CD4-positive, alpha-beta T cell treated with Interleukin-15 for 4 hours (primary cell): Measurements from ENCODE around the gene KCTD11.
A peak's percentile ranks its signal among the peaks of the same experiment; 100 is the strongest.
"Not testable (repeated sequence)": the region's sequence is repeated elsewhere in the genome, so short reads cannot be mapped to it uniquely, and the experiment has no call there.

ENCODE experiments used
- DNase-seq: peaks from one replicate; pipeline ENCODE4 v3.0.0-alpha.2; 2020; ENCODE audit warnings: low spot score

Gene KCTD11

DNA sequence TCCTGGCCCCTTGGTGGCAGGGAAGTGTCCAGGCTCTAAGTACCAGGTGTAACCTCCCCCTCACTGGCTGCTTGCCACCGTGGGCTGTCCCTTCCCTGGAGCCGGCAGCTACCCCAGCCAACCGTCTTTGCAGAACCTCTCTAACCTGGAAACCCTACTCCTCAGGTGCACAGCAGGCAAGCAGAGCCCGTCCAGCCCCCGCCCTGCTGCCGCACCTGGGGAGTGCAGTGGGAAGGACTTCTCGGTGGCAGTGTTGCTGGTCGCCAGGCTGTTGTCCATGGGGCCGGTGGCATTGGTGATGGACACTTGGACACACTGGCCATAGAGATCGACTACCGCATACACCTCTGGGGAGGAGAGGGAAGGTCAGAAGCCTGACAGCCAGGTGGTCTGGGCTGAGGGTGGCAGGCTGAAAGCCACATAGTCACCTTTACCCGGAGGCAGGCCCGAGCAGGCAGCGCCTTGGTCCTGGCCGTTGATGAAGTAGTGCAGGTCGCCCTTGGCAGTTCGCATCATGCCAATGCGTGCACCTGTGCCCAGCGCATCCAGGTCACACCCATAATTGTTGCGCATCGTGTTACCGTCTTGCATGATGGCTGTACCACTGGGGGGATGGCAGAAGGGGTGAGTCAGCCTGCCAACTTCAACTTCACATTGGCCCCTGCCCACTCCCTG lies 29.3 kb upstream of the KCTD11 start:
- DNase-seq: no peak

GRCh38 chr17:7323731-7324437 lies 28.1 kb upstream of the KCTD11 start:
- peak; percentile 66 for DNase-seq

DNA sequence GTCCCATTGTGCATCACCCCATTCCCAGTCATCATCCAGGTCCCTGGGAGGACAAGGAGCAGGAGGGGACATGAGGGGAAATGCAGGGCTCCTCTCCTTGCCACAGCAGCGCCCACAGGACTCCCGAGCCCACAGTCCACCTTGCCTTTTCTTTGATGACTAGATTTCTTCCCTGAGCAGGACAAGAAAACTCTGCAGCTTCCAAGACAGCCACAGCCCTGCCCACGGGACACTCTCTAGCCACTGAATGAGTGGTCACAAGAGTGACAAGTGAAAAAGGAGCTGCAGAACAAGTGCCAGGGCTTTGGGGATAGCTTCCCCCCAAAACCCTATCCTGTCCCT lies 27.6 kb upstream of the KCTD11 start:
- no peak for DNase-seq

- no peak for DNase-seq
Measured at GRCh38 chr17:7325031-7325528, 26.9 kb upstream of the KCTD11 start.

- DNase-seq: no peak
Measured at GRCh38 chr17:7326186-7326585, 25.8 kb upstream of the KCTD11 start.

- no peak for DNase-seq
Measured at GRCh38 chr17:7327056-7327455, 24.9 kb upstream of the KCTD11 start.

GRCh38 chr17:7327501-7327900 lies 24.5 kb upstream of the KCTD11 start:
- no peak for DNase-seq

DNA sequence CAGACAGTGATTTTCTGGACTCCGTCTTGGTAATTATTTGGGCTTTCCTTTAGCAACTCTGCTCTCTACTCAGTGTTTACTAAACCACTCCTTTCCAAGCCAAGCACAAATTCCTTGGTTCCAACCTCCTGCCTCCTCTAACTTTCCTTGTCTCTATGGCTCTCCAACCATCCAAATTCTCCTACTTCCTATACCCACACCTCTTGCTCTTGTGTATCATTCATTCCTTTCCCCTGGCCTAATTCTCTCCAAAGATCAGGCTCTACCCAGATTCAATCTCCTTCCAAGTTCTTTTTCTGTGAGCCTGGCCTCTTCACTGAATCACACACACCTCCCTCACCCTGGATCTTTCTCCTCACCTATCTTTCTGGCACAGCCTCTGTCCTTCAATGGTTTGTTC lies 24.0 kb upstream of the KCTD11 start:
- no peak for DNase-seq

GRCh38 chr17:7328840-7329373 lies 23.1 kb upstream of the KCTD11 start, which contains the start of gene NEURL4:
TSS of gene NEURL4 (minus strand) at chr17:7329335. CDS start at chr17:7329312, 23 bp downstream.
- no peak for DNase-seq

DNA sequence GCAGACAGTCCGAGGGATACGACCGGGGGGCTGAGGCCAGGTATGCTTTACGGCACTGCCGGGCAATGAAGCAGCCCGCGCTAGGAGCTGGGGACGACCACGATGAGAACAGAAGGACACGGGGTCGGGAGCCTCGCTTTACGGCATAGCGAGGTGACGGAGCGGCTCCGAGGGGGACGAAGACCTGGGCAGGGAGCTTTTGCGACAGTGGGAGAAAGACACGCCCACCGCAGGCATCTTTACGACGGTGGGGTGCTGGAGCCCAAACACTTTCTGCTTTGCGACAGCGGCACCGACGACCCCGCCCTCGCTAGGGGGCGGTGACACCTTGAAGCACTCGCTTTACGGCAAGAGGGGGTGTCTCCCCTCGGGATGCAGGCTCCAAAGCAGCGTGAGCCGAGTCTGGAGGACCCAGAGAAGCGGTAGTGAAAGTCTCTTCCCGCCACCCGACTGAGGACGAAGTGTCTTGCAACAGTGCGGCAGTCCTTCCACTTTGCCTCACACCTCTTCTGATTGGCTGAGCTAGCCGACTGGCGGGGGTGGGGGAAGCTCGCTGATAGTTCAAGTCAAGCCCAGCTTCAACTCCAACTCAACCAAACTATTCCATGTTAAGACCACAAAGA lies 22.5 kb upstream of the KCTD11 start:
- DNase-seq: peak; percentile 97

DNA sequence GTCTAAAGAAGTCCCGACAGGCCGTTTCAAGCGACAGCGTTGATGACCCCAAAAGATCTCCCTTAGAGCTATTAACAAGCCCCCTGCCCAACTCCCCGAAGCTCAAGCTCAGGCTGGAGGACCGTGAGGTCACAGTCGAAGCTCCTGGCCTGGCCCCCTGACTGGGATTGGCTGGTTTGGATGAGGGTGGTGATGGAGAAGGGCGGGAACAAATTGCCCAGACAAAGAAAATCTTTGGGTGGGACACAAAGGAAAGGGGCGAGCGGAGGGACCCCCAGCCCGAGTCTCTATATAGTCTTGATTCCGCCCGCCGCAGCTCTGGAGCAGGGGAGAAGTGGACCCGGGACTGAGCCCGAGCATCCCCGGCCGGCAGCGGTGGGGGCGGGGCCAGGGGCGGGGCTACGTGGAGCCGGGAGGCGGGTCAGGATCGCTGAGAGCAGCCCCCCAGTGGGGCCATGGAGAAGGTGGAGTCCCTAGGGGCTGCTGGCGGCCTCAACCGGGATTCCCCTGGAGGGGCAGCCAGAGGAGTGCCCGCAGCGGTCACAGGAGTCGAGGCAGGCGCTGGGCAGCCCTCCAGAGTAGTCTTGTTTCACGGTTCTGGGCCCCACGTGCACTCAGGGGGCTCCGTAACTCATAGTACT lies 21.8 kb upstream of the KCTD11 start:
- peak; percentile 76 for DNase-seq

- DNase-seq: no peak
Measured at GRCh38 chr17:7330638-7331015, 21.3 kb upstream of the KCTD11 start.

- no peak for DNase-seq
Measured at GRCh38 chr17:7332111-7332510, 19.9 kb upstream of the KCTD11 start.

- DNase-seq: peak; percentile 50
Measured at GRCh38 chr17:7332600-7333069, 19.3 kb upstream of the KCTD11 start.

DNA sequence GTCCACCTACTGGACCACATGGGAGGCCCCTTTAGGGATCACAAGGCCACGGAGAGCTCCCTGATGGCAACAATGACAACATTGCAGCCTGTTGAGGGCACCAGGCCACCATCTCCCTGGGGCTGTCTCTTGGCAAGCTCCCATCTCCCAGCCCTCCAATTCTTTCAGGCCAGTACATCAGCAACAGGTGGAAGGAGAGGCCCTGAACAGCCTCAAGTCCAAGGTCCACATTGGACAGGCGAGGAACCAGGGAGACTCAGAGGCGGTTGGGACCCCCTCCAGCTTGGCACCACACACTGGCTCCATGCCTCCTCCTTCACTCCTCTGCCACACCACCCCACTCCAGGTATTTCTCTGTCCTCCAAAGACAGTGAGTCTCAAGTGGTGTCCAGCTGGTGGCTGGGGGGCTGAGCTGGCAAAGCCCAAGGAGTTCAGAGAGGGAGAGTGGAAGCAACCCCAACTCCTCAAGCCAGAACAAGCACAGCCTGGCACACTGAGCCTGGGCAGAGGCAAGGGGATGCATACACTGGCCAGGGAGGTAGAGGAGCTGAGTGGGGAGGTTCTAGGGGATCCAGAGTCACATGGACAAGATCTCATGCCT lies 16.9 kb upstream of the KCTD11 start:
- DNase-seq: no peak

DNA sequence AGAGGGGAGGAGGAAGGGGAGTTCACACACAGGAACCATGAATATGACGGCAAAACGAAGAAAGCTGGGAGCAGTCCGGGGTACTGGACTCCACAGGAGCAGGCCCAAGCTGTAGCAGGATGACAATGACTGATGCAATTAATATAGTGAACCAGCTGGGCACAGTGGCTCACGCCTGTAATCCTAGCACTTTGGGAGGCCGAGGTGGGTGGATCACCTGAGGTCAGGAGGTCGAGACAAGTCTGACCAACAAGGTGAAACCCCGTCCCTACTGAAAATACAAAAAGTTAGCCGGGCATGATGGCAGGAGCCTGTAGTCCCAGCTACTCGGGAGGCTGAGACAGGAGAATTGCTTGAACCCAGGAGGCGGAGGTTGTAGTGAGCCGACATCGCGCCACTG lies 16.2 kb upstream of the KCTD11 start:
- not testable (repeated sequence) for DNase-seq

DNA sequence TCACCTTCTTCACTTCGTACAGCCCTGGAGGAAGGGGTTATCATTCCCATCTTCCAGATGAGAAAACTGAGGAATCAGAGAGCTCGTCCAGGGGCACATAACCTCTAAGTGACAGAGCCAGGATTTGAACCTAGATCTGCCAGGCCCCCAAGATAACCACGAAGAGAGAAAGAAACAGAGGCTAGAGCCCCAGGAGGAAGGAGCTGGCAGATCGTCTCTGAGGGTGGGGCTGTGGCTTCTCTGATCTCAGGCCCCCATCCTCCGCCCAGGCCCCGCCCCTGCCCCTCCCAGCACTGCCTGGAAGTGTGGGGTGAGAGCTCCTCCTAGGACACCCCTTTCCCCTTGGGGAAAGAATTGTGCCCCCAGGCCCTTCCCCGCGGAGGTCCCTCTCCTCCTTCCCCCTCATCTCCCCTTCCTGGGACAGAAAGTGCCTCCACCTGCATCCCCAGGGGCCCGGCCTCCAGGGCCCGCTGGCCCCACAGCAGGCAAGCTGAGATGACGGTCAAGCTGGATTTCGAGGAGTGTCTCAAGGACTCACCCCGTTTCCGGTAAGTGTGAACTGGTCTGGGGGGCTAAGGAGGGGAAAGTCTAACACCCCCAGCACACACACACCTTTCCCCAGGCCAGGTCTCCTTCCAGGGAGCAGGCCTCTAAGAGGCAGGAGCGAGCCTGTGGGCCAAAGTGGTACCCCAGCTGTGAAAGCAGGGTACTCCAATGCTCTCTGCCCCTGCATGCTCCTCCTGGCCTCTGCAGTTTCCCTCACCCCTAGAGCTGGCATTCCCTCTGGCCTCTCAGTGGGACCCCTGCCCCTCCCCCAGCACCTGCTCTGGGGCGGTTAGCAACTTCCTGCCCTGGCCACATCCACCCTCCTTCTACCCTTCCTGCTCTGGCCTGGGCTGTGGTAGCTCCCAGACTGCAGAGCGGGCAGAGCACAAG lies 15.5 kb upstream of the KCTD11 start, which contains the start of gene ACAP1:
TSS of gene ACAP1 (plus strand) at position 290 of the 936 bp plus-strand sequence. CDS start at position 496, 206 bp downstream.
- DNase-seq: peak; percentile 87

- DNase-seq: not testable (repeated sequence)
Measured at GRCh38 chr17:7337600-7337999, 14.4 kb upstream of the KCTD11 start.

DNA sequence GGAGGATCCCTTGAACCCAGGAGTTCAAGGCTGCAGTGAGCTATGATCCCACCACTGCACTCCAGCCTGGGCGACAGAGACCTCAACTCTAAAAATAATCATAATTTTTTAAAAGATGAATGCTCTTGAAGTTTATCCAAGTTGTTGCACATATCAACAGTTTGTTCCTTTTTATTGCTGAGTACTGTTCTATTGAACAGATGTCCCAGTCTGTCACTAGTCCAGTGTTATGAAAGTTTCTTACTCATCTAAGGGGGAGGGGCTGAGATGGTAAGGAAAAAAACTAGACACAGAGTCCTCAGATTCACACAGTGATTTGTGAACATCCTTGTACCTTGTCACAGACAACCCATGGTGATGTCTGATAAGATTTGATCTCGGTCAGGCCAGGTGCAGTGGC lies 11.8 kb upstream of the KCTD11 start:
- no peak for DNase-seq

- no peak for DNase-seq
Measured at GRCh38 chr17:7341842-7342241, 10.1 kb upstream of the KCTD11 start.

- no peak for DNase-seq
Measured at GRCh38 chr17:7343250-7343649, 8.7 kb upstream of the KCTD11 start.
